HCT116 (cell line): ENCODE results near the gene ECM1. TPM values are rescaled to one million over a fixed set of nuclear protein-coding genes. Genes with fewer than 3 reads are reported as not detected.

Source experiments
- ATAC-seq: fragments of 200-7000 bp; cut with Tn5 transposase; 2 replicates; pipeline ENCODE4 v1.9.1; 2020; ENCODE audit warnings: mild to moderate bottlenecking, moderate library complexity
- BruUV-seq: library from RNA; stranded (reverse); fragments of 400-500 nt; replicated peaks from 2 replicates; lab custom pipeline; 2021; lab: Mats Ljungman, UMichigan
- CTCF ChIA-PET: fragments of 300-600 bp; sonication (Branson Sonifier 250); formaldehyde crosslinking; loops from one replicate; lab custom pipeline; 2021; ENCODE audit warnings: antibody characterized with exemption; lab: Charles Lee
- POLR2A ChIA-PET: fragments of 300-600, 350-600 bp; sonication (Branson Sonifier 250); formaldehyde crosslinking; loops from one replicate; lab custom pipeline; 2021; ENCODE audit warnings: antibody characterized with exemption; lab: Charles Lee
- RAD21 ChIA-PET, 2 experiments: fragments of 300-600 bp; sonication (Branson Sonifier 250); formaldehyde crosslinking; loops; one replicate each; lab custom pipeline; 2023; ENCODE audit warnings: low total read pairs in 2 of 2; ENCODE audit not compliant: uncharacterized antibody in 2 of 2, unreplicated experiment in 2 of 2, low non-redundant PET in 1 of 2; lab: Charles Lee
- DNase-seq: peaks from one replicate; pipeline ENCODE4 v3.0.0-alpha.2; 2010; ENCODE audit warnings: low read depth, low spot score
- H2AFZ ChIP-seq: fragments of 200-600 bp; shearing (Covaris generic), sonication (generic); 2 replicates; pipeline ENCODE4 v1.6.1; 2017; ENCODE audit warnings: low read depth, mixed run types, mixed read lengths, antibody characterized with exemption, low read length; ENCODE audit not compliant: poor library complexity, severe bottlenecking
- H3K27ac ChIP-seq: 2 replicates; pipeline ENCODE4 v1.5.1; 2012; ENCODE audit warnings: low read depth, low read length
- H3K27me3 ChIP-seq: fragments of 200-600 bp; sonication (generic); 2 replicates; pipeline ENCODE4 v1.6.1; 2016; ENCODE audit warnings: mixed run types, low read length, mixed read lengths; ENCODE audit not compliant: insufficient read depth
- H3K36me3 ChIP-seq, 2 experiments: fragments of 200-500 bp in 1 of 2; fragments of 200-600 bp in 1 of 2; sonication (Bioruptor generic) in 1 of 2; sonication (generic) in 1 of 2; 2 replicates each; pipeline versions ENCODE4 v1.5.1 to v1.6.1; 2014 to 2016; ENCODE audit warnings: low read length in 2 of 2, inconsistent platforms in 1 of 2, mixed read lengths in 1 of 2, mixed run types in 1 of 2; ENCODE audit not compliant: insufficient read depth in 2 of 2, control insufficient read depth in 1 of 2
- H3K4me1 ChIP-seq, 2 experiments: fragments of 200-600 bp in 1 of 2; sonication (generic) in 1 of 2; 2 replicates each; pipeline versions ENCODE4 v1.5.1 to v1.6.1; 2012 to 2017; ENCODE audit warnings: low read length in 2 of 2, inconsistent platforms in 1 of 2, mild to moderate bottlenecking in 1 of 2, mixed read lengths in 1 of 2, mixed run types in 1 of 2, moderate library complexity in 1 of 2; ENCODE audit not compliant: insufficient read depth in 2 of 2, control insufficient read depth in 1 of 2
- H3K4me2 ChIP-seq: fragments of 200-600 bp; sonication (generic); 2 replicates; pipeline ENCODE4 v1.6.1; 2017; ENCODE audit warnings: mixed run types, low read length, mixed read lengths
- H3K4me3 ChIP-seq, 2 experiments: fragments of 200-600 bp in 1 of 2; sonication (generic) in 1 of 2; replicated peaks in 1 of 2; 2 replicates each; pipeline ENCODE4 v1.5.1; 2011 to 2016; ENCODE audit warnings: low read length in 2 of 2, control low read depth in 1 of 2, low read depth in 1 of 2, mild to moderate bottlenecking in 1 of 2, mixed read lengths in 1 of 2, mixed run types in 1 of 2
- H3K79me2 ChIP-seq: fragments of 200-600 bp; sonication (generic); 2 replicates; pipeline ENCODE4 v1.6.1; 2017; ENCODE audit warnings: mild to moderate bottlenecking, mixed run types, low read length, moderate library complexity, mixed read lengths; ENCODE audit not compliant: insufficient read depth
- H3K9ac ChIP-seq: fragments of 200-600 bp; sonication (generic); 2 replicates; pipeline ENCODE4 v1.6.1; 2016; ENCODE audit warnings: low read length, mixed read lengths
- H3K9me2 ChIP-seq: fragments of 200-600 bp; sonication (generic), shearing (Covaris generic); 2 replicates; pipeline ENCODE4 v1.6.1; 2017; ENCODE audit warnings: mixed run types, mild to moderate bottlenecking, moderate library complexity; ENCODE audit not compliant: insufficient read depth
- H3K9me3 ChIP-seq, 2 experiments: fragments of 200-500 bp in 1 of 2; fragments of 200-600 bp in 1 of 2; sonication (Bioruptor generic) in 1 of 2; sonication (generic) in 1 of 2; 2 replicates each; pipeline ENCODE4 v1.6.1; 2014 to 2017; ENCODE audit warnings: low read length in 2 of 2, mixed read lengths in 2 of 2, inconsistent platforms in 1 of 2, low read depth in 1 of 2, mild to moderate bottlenecking in 1 of 2, mixed run types in 1 of 2, moderate library complexity in 1 of 2; ENCODE audit not compliant: control insufficient read depth in 1 of 2, insufficient read depth in 1 of 2
- H4K20me1 ChIP-seq: fragments of 200-600 bp; sonication (generic), shearing (Covaris generic); 2 replicates; pipeline ENCODE4 v1.6.1; 2017; ENCODE audit warnings: mixed run types, mild to moderate bottlenecking, moderate library complexity; ENCODE audit not compliant: insufficient read depth
- CBX3 ChIP-seq: IDR thresholded peaks from 2 replicates; pipeline ENCODE4 v1.6.1; 2012; ENCODE audit warnings: low read depth
- CEBPB ChIP-seq: IDR thresholded peaks from 2 replicates; pipeline ENCODE4 v1.6.1; 2012; ENCODE audit warnings: low read depth
- EGR1 ChIP-seq: IDR thresholded peaks from 2 replicates; pipeline ENCODE4 v1.6.1; 2012; ENCODE audit warnings: low read depth
- ELF1 ChIP-seq: IDR thresholded peaks from 2 replicates; pipeline ENCODE4 v1.6.1; 2012; ENCODE audit warnings: low read depth, borderline replicate concordance
- EZH2phosphoT487 ChIP-seq: fragments of 200-600 bp; IDR thresholded peaks from 2 replicates; pipeline ENCODE4 v1.6.1; 2018; ENCODE audit warnings: antibody characterized with exemption, borderline replicate concordance
- POLR2A ChIP-seq: IDR thresholded peaks from 2 replicates; pipeline ENCODE4 v1.7.0; 2011; ENCODE audit warnings: borderline replicate concordance; ENCODE audit not compliant: insufficient read depth, insufficient read length; ENCODE audit errors: extremely low read depth
- POLR2AphosphoS5 ChIP-seq: IDR thresholded peaks from 2 replicates; pipeline ENCODE4 v1.6.1; 2011; ENCODE audit warnings: mild to moderate bottlenecking, low read depth, low read length, moderate library complexity
- SIN3A ChIP-seq: IDR thresholded peaks from 2 replicates; pipeline ENCODE4 v1.6.1; 2012; ENCODE audit warnings: low read depth
- SP1 ChIP-seq: IDR thresholded peaks from 2 replicates; pipeline ENCODE4 v1.6.1; 2012; ENCODE audit warnings: low read depth
- SRF ChIP-seq: IDR thresholded peaks from 2 replicates; pipeline ENCODE4 v1.6.1; 2012; ENCODE audit warnings: low read depth
- TCF7L2 ChIP-seq: IDR thresholded peaks from 2 replicates; pipeline ENCODE4 v1.7.0; 2011; ENCODE audit warnings: borderline replicate concordance, inconsistent platforms; ENCODE audit not compliant: insufficient read depth, insufficient read length; ENCODE audit errors: extremely low read depth
- YY1 ChIP-seq: IDR thresholded peaks from 2 replicates; pipeline ENCODE4 v1.6.1; 2011; ENCODE audit warnings: low read length, low read depth, moderate library complexity, mild to moderate bottlenecking; ENCODE audit not compliant: insufficient replicate concordance; ENCODE audit errors: extremely low read depth
- ZFX ChIP-seq: fragments of 450-650 bp; IDR thresholded peaks from 2 replicates; pipeline ENCODE4 v1.6.1; 2017
- ZNF274 ChIP-seq: fragments of 200-500 bp; sonication (Bioruptor generic); IDR thresholded peaks from 2 replicates; pipeline ENCODE4 v1.6.1; 2014; ENCODE audit warnings: mild to moderate bottlenecking, low read depth, low read length, inconsistent platforms
- intact Hi-C: fragments of 100-400 bp; cut with micrococcal nuclease; formaldehyde crosslinking; loops from 2 replicates; pipeline ENCODE4 v1.10.0; 2022
- total RNA-seq: library from RNA; stranded (reverse); gene quantifications from one replicate; pipeline ENCODE4 v1.2.1, GENCODE V29; 2021; ENCODE audit not compliant: unreplicated experiment
- TF ChIP-seq, protein P1 (sequence below), 3 experiments: fragments of 200-600 bp in 1 of 3; sonication (generic) in 1 of 3; IDR thresholded peaks in 2 of 3; conservative IDR thresholded peaks in 1 of 3; 2 replicates each; pipeline ENCODE4 v1.5.1; 2012 to 2017; ENCODE audit warnings: low read depth in 2 of 3, low read length in 2 of 3, antibody characterized with exemption in 1 of 3, borderline replicate concordance in 1 of 3, control low read depth in 1 of 3, mild to moderate bottlenecking in 1 of 3, mixed read lengths in 1 of 3, mixed run types in 1 of 3, moderate library complexity in 1 of 3; ENCODE audit not compliant: insufficient read depth in 1 of 3
- TF ChIP-seq, protein P2 (sequence below): IDR thresholded peaks from 2 replicates; pipeline ENCODE4 v1.6.1; 2012
- TF ChIP-seq, protein P3 (sequence below): IDR thresholded peaks from 2 replicates; pipeline ENCODE4 v1.6.1; 2012; ENCODE audit warnings: low read depth

ECM1 gene
- total RNA-seq, 1 experiment from 2014 or later: 2.0 TPM

DNA sequence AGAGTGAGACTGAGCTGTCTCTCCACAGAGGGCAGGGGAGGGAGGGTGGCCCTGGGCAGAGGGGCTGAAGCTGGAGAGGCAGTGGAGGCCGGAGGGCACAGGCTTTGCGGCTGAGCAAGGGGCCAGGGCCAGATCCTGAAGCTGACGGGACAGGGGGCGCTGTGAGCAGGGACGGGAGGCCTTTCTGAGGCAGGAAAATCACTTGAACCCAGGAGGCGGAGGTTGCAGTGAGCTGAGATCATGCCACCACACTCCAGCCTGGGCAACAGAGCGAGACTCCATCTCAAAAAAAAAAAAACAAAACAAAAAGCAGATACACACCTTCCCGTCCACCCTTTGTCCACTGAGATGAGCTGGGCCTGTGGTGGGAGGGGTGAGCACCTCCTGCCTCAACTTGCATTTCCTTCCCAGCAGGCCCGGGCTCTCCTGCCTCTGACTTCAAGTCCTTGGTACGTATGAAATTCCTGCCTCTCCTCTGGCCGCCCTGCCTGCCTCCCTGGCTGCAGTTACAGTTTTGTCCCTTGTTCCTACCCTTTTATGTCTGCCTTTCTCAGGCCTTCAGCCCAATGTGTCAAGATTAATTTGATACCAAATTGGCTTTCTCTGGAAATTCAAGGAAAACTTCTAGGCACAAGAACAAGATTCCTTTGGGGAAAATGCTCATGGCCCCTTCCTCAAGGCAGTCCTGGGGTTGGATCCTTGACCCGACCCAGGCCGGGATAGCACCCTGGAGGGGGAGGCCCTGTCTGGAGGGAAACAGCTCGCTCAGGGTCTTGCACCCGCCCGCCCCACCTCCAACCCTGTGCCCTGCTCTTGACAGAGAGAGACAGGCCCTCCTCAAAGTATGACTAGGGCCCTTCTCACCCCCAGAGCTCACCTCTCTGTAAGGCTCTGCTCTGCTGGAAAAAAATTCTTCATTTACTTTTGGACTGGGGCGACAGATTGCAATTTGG, 30.1 kb downstream of the ECM1 start (continued):
- TF ChIP-seq, protein P1, sequence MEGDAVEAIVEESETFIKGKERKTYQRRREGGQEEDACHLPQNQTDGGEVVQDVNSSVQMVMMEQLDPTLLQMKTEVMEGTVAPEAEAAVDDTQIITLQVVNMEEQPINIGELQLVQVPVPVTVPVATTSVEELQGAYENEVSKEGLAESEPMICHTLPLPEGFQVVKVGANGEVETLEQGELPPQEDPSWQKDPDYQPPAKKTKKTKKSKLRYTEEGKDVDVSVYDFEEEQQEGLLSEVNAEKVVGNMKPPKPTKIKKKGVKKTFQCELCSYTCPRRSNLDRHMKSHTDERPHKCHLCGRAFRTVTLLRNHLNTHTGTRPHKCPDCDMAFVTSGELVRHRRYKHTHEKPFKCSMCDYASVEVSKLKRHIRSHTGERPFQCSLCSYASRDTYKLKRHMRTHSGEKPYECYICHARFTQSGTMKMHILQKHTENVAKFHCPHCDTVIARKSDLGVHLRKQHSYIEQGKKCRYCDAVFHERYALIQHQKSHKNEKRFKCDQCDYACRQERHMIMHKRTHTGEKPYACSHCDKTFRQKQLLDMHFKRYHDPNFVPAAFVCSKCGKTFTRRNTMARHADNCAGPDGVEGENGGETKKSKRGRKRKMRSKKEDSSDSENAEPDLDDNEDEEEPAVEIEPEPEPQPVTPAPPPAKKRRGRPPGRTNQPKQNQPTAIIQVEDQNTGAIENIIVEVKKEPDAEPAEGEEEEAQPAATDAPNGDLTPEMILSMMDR (IDR thresholded peaks at IDR 0.05 in 2 of 3, conservative IDR thresholded peaks at IDR 0.05 in 1 of 3; ENCODE audit: borderline replicate concordance in 1 of 3, insufficient read depth in 1 of 3, low read depth in 2 of 3, low read length in 2 of 3): peak in 2 of 3 experiments; percentile 28 to 33; a peak in 2 of 6 replicates
- TF ChIP-seq EZH2phosphoT487: no peak

DNA sequence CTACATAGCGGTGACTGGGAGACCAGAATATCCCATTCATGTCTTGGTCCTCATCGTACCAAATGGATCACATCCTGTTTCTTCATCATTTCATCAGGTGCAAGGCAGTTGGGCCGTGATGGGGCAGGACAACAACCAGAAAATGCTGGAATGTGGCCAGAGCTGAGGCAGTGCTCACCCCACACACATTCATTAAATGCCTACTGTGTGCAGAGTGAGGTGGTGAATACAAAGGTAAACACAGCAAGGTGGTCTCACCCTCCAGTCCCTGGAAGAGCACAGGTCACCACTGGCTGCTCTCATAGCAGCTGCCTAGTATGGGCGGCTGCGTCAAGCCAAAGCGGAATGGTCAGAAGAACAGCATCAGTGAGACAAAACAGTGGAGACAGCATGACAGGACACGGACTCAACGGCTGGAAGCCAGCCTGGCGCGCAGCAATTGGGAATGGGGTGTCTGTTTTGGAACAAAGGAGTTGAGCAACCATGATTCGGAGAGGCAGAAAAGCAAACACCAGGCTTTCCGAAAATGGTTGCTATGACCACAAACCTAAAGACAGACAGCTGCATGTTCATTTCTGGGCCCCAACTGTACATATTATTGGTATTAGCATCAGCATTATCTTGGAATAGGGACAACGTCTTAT, 35.7 kb downstream of the ECM1 start:
- CTCF ChIA-PET: interaction anchor here (1.0 to 1.4 kb wide), 2 partner anchors 11 to 17 kb away, joined by 4 read pairs; no protein-coding TSS in a partner anchor
- Histone ChIP-seq H2AFZ (no peak overlapping the region), H3K36me3 (no peaks in the 10 kb centered on the region), H3K9me2 (no peaks in the 10 kb centered on the region), H3K4me3 (no peak overlapping the region), H3K4me2 (no peak overlapping the region), H4K20me1 (no peaks in the 10 kb centered on the region), H3K9me3 (no peaks in the 10 kb centered on the region), H3K9ac (no peak overlapping the region), H3K27me3 (no peaks in the 10 kb centered on the region), H3K4me1 (peaks cover 2 to 13% of the 10 kb centered on the region in 2 experiments; a peak in 3 of 4 replicates), H3K27ac (no peak overlapping the region), H3K79me2 (no peaks in the 10 kb centered on the region)
- DNase-seq (no peak), ATAC-seq (no peak)
- TF ChIP-seq EGR1 (no peak), TCF7L2 (no peak), SP1 (no peak), EZH2phosphoT487 (no peak), POLR2AphosphoS5 (no peak), ZFX (no peak), ELF1 (no peak), YY1 (no peak), SRF (no peak), POLR2A (no peak), CBX3 (no peak), ZNF274 (no peak), CEBPB (no peak), SIN3A (no peak)
- TF ChIP-seq, protein P2, sequence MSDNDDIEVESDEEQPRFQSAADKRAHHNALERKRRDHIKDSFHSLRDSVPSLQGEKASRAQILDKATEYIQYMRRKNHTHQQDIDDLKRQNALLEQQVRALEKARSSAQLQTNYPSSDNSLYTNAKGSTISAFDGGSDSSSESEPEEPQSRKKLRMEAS: no peak
- TF ChIP-seq, protein P3, sequence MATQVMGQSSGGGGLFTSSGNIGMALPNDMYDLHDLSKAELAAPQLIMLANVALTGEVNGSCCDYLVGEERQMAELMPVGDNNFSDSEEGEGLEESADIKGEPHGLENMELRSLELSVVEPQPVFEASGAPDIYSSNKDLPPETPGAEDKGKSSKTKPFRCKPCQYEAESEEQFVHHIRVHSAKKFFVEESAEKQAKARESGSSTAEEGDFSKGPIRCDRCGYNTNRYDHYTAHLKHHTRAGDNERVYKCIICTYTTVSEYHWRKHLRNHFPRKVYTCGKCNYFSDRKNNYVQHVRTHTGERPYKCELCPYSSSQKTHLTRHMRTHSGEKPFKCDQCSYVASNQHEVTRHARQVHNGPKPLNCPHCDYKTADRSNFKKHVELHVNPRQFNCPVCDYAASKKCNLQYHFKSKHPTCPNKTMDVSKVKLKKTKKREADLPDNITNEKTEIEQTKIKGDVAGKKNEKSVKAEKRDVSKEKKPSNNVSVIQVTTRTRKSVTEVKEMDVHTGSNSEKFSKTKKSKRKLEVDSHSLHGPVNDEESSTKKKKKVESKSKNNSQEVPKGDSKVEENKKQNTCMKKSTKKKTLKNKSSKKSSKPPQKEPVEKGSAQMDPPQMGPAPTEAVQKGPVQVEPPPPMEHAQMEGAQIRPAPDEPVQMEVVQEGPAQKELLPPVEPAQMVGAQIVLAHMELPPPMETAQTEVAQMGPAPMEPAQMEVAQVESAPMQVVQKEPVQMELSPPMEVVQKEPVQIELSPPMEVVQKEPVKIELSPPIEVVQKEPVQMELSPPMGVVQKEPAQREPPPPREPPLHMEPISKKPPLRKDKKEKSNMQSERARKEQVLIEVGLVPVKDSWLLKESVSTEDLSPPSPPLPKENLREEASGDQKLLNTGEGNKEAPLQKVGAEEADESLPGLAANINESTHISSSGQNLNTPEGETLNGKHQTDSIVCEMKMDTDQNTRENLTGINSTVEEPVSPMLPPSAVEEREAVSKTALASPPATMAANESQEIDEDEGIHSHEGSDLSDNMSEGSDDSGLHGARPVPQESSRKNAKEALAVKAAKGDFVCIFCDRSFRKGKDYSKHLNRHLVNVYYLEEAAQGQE: no peak
- intact Hi-C loops: no loop called here
- RAD21 ChIA-PET: no interaction called here
- POLR2A ChIA-PET: no interaction called here
- BruUV-seq: no TSS peak
